GM21529 (cell line): ENCODE measurements around the gene KRT20.

Source experiments
- ATAC-seq: cut with Tn5 transposase; IDR thresholded peaks from one replicate; pipeline ENCODE4 v1.9.1; 2021; ENCODE audit not compliant: unreplicated experiment

Gene KRT20

GRCh38 chr17:40854175-40854814 lies 30.7 kb downstream of the KRT20 start:
- no peak for ATAC-seq

- ATAC-seq, result no peak
Observed at GRCh38 chr17:40852364-40852763, 32.7 kb downstream of the KRT20 start.

GRCh38 chr17:40850293-40850972 lies 34.6 kb downstream of the KRT20 start:
- no peak for ATAC-seq

GRCh38 chr17:40849723-40850122 lies 35.3 kb downstream of the KRT20 start:
- ATAC-seq, result no peak

DNA sequence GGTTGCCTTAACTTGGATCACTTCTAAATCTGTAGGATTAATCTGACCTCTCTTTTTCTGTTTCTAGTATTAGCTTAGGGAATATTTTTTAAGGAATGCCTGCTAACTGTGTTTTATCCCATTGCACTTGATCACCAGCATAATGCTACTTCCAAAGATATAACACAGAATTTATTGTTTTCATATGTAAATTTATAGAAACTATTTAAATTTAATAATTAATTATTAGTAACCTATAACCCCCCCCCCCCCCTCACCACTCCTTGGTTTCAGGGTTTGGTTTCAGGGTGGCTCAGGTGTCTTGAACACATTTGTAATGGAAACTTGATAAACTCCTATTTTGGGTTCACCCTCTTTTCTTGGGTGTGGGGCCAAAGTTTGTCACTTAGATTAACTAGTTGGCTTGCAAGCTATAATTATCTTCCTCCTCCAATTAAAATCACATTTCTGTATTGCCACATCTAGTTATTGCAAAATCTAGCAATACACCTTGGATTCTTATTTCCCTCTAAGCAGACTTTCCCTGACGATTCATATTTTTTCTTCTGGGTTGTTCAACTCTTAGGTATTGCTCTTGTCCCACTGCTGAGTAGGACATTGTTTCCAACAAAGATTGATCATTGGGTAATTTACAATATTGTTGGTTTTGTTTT lies 36.3 kb downstream of the KRT20 start:
- ATAC-seq, result no peak

- no peak for ATAC-seq
Observed at GRCh38 chr17:40846515-40847144, 38.4 kb downstream of the KRT20 start.

GRCh38 chr17:40844671-40845107 lies 40.4 kb downstream of the KRT20 start:
- no peak for ATAC-seq

DNA sequence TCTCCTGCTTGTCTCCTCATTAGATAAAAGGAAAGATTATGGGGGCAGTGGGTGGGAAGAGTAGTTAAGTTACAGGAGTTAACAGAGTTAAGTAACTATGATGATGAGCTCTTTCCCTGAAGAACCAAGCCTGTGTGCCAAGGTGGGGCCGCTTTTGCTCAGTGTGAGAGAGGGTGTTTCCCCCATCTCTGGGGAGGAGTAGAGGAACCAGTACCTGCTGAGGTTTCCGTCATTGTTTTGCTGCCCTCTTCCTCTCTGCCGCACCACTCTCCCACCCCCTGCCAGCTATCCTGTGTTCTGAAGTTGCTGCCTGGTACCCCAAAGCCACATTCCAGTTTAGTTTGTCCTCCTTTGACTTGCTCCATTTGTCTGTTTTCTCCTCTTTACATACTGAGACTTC lies 41.8 kb downstream of the KRT20 start:
- no peak for ATAC-seq

GRCh38 chr17:40841246-40841645 lies 43.8 kb downstream of the KRT20 start:
- no peak for ATAC-seq

- no peak for ATAC-seq
Observed at GRCh38 chr17:40839194-40839593, 45.8 kb downstream of the KRT20 start.

- no peak for ATAC-seq
Observed at GRCh38 chr17:40836020-40836419, 49.0 kb downstream of the KRT20 start.

DNA sequence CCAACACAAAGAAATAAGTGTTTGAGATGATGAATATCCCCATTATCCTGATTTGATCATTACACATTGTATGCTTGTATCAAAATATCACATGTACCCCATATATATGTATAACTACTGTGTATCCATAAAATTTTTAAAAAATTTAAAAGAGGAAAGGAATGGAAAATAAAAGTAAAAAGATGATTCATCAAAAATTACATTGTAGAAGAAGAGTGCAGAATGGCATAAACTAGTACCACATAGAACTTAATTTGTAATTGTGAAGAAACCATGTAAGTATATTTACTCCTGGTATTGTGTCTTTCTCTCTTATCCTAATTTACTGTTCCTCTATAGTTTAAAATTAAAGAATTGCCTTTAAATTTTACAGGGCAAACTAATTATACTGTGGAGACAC lies 51.2 kb downstream of the KRT20 start:
- no peak for ATAC-seq

DNA sequence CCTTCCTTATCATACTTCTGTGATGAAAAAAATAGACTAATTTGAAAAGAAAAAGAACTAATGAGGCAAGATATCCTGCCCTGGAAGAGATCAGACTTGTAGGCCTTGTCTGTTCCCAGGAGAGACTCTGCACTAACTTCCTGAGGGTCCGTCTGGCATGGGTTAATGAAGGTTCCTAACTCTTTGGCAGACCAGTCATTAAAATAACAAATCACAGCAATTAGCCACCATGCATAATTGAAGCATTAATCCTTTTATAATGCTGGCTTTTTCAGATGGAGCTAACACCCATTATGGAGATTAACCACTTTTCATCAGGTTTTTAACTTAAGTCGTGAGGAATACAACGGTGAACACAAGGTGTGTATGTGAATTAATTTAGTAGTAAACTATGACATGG lies 52.2 kb downstream of the KRT20 start:
- ATAC-seq, result no peak

DNA sequence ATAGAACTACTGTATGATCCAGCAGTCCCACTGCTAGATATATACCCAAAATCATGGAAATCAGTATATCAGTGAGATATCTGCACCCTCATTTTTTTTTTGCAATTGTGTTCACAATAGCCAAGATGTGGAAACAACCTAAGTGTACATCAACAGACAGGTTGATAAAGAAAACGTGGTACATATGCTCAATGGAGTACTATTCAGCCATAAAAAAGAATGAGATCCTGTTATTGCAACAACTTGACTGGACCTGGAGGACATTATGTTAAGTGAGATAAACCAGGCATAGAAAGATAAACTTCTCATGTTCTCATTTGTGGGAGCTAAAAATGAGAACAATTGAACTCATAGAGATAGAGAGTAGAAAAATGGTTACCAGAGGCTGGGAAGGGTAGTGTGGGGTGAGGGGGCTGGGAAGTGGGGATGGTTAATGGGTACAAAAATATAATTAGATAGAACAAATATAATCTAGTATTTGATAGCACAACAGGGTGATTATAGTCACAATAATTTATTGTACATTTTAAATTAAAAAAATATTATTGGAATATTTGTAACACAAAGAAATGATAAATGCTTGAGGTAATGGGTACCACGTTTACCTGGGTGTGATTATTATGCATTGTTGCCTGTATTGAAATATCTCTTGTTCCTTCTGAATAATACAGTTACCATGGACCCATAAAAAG lies 54.8 kb downstream of the KRT20 start:
- no peak for ATAC-seq

- no peak for ATAC-seq
Observed at GRCh38 chr17:40828454-40829044, 56.5 kb downstream of the KRT20 start.

DNA sequence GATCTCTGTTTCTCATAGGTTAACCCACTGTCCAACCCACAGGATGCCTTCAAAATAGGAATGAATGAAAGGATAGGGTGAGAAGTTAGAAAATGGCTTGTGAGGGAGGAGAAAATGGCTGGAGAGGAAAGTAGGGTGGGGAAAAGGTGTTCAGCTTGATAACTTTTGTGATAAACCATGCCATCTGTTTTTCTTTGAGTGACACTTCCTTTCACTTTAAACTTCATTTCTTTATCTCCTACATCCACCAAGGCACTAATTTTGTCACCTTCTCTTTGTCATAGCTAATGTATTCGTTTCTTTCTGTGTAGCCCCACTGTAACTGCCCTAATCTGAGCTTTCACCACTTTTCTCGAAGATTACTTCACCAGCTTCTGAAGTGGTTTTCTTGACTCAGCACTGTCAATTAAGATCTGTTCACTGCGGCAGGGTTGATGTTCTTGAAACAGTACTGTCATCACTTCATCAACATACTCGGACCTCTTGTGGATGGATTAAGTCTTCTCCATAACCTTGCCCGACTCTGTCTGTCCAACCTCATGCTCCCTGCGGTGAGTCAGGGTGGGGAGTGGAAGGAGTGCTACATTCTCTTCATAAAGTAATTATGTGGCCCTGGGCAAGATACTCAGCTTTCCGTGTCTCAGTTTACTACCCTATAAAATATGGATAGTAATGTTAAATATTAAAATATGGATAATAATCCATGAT lies 57.1 kb downstream of the KRT20 start:
- ATAC-seq, result no peak
